WI38 (cell line): Measurements from ENCODE around the gene AMOT.
"Not testable (repeated sequence)": the region's sequence is repeated elsewhere in the genome, so short reads cannot be mapped to it uniquely, and the experiment has no call there.

Experiments used
- H3K4me3 ChIP-seq: 2 replicates; pipeline ENCODE4 v1.5.1; 2011; ENCODE audit warnings: low read depth, mild to moderate bottlenecking, control low read depth, low read length
- TF ChIP-seq, protein P1 (sequence below): IDR thresholded peaks from 2 replicates; pipeline ENCODE4 v1.5.1; 2012; ENCODE audit warnings: low read depth, mild to moderate bottlenecking, control low read depth, low read length

The AMOT gene

DNA sequence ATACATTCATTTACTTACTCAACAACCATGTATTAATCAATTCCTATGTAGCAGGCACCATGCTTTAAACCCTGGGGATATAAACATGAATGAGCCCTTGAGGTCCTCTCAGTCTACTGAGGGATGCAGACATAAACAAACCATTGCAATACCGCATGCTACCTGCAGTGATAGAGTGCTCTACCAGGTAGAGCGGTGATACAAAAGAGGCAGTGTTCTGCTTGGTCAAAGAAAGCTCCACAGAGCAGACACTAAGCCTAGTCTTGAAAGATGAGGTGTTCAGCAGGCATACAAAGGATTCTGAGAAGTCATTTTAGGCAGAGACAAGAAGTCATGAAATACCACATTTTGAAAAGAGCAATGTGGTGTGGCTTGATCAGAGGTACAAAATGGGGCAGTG is 26.9 kb upstream of the AMOT start:
- H3K4me3 ChIP-seq: no peak overlapping the region
- TF ChIP-seq, protein P1, sequence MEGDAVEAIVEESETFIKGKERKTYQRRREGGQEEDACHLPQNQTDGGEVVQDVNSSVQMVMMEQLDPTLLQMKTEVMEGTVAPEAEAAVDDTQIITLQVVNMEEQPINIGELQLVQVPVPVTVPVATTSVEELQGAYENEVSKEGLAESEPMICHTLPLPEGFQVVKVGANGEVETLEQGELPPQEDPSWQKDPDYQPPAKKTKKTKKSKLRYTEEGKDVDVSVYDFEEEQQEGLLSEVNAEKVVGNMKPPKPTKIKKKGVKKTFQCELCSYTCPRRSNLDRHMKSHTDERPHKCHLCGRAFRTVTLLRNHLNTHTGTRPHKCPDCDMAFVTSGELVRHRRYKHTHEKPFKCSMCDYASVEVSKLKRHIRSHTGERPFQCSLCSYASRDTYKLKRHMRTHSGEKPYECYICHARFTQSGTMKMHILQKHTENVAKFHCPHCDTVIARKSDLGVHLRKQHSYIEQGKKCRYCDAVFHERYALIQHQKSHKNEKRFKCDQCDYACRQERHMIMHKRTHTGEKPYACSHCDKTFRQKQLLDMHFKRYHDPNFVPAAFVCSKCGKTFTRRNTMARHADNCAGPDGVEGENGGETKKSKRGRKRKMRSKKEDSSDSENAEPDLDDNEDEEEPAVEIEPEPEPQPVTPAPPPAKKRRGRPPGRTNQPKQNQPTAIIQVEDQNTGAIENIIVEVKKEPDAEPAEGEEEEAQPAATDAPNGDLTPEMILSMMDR: no peak

DNA sequence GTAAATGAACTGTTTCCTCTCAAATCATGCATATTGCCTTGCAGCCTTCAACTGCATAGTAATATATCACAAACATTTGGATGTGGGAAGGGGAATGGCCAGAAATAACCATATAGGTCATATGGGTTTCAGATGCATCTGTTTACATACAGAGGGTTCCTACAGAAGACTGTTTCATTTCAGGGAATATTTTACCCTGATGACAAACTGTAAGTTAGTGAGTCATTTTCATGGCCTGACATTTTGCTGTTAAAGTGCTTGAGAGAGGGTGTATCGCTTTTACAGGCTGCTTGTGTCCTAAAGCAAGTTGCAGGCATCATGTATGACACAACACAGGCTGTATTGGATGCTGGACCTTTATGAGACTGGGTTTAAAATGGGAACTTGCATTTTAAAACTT is 25.5 kb upstream of the AMOT start:
- TF ChIP-seq, protein P1: no peak
- H3K4me3 ChIP-seq: no peak overlapping the region

DNA sequence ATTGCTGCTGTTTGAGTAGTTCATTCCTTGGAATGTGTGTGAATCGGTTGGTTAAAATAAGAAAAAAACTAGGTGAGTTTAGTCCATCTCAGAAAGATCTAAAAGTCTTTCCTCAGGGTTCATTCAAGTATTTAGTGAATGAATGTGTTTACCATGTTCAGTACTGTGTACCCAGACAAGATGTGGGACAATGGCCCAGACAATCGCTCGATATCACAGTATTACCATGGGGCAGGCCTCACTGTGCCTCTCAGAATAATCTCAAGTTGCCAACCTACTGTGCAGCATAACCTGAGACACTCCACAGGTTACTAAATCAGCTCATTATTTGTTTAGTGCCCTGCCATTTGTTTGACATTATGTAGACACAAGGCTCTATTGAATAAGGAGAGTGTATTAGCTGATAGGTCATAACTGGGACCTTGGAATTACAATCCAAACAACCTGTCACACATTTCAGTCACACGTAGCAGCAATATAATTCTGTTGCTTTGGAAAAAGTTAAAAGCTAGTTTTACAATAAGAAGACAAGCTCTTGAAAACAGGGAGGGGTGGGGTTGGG is 24.9 kb upstream of the AMOT start:
- H3K4me3 ChIP-seq: no peak overlapping the region
- TF ChIP-seq, protein P1: no peak

DNA sequence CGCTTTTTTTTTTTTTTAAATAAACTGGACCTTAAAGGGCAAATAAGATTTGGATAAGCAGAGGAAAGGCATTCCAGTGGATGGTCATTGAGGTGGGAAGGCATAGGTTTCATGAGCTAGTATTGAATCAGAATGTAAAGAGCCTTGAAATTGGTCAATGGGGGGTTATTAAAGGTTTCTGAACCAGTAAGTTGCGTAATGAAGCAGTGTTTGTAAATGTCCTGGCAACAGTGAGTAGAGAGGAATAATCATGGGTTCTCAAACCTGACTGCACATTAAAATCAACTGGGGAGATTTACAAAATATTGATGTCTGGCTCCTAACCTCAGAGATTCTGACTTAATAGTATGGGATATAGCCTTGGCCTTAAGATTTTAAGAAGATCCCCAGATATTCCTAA is 23.2 kb upstream of the AMOT start:
- TF ChIP-seq, protein P1: no peak
- H3K4me3 ChIP-seq: no peak overlapping the region

DNA sequence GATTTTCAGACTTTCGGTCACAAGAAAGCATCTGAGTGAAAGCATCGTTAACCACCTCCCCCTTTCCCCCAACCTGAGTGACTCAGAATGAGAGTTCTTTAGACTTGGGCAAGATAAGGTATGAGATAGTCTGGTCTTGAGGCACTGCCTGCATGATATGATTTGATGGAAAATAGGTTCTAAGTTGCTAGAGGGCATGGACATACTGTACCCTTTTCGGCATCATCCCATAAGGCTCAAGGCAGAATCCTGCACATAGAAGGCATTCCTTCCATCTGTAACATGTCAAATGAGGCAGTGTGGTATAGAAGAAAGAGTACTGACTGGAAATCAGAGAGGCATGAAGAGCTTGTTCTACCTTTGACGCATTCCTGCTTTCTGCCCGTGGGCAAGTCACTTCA is 16.8 kb upstream of the AMOT start:
- TF ChIP-seq, protein P1: no peak
- no peak overlapping the region for H3K4me3 ChIP-seq

DNA sequence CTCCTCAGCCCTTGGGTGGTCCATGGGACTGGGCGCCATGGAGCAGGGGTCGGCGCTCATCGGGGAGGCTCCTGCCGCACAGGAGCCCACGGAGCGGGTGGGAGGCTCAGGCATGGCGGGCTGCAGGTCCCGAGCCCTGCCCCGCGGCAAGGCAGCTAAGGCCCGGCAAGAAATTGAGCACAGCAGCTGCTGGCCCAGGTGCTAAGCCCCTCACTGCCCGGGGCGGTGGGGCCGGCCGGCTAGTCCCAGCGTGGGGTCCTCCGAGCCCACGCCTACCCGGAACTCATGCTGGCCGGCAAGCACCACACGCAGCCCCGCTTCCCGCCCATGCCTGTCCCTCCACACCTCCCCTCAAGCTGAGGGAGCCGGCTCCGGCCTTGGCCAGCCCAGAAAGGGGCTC is 14.3 kb upstream of the AMOT start:
- not testable (repeated sequence) for H3K4me3 ChIP-seq

DNA sequence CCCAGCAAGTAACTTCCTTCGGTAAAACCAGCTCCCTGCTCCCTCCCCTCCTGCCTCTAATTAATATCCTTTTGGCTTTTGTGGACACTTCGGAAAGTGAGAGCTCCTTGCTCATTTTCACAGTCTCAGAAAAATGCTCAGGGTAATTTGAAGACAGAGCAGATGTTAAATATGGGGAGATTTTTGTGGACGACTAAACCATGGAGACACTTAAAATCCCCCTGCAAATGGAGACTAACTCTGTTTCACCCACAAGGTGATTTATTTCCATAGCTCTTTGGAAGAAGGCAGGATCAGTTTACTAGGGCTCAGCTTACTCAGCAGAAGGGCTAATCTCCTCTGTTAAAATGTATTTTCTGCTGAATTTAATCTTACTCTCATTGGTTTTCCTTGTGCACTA is 12.2 kb upstream of the AMOT start:
- H3K4me3 ChIP-seq: no peak overlapping the region
- TF ChIP-seq, protein P1: no peak

DNA sequence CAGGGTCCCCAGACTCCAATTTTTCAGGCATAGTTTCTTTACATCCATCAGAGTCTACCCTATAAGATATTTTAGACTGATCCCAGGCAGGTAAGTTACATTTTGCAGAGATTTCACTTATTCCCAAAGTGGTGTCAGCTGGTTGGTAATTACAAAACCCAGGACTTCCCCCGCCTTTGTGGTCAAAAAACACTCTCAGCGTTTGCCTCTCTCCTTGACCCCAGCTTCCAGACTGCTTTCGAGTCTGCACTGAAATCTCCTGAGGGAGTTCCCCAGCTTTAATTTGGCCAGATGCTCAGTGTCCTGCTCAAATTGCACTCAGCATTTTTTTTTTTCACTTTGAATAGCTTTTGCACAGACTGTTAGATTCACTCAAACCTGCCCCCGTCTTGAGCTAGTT is 11.2 kb upstream of the AMOT start:
- TF ChIP-seq, protein P1: no peak

More for the DNA sequence above, 11.2 kb upstream of the AMOT start:
- H3K4me3 ChIP-seq: no peak overlapping the region
